Left colon (tissue), 2 donors: ENCODE measurements around the gene P2RY12. TPM values are rescaled to one million over a fixed set of nuclear protein-coding genes. Genes with fewer than 3 reads are reported as not detected.

Experiments used
- ATAC-seq: fragments of 200-7000 bp; cut with Tn5 transposase; one replicate; pipeline ENCODE4 v1.9.1; 2020; ENCODE audit warnings: mild to moderate bottlenecking, moderate library complexity
- DNase-seq, 2 donors: peaks; one replicate each; pipeline ENCODE4 v3.0.0-alpha.2; 2020
- intact Hi-C, 2 donors: fragments of 100-400 bp; cut with DNase I in 1 of 2; cut with micrococcal nuclease in 1 of 2; formaldehyde crosslinking; loops; one replicate each; pipeline versions ENCODE4 v1.11.2 to v1.14.0; 2022; cut with DNase I, micrococcal nuclease
- long read RNA-seq: library from polyadenylated mRNA; unstranded; transcript quantifications from one replicate; pipeline ENCODE4 v2.0.0, GENCODE V29; 2021
- total RNA-seq, 2 donors: library from RNA; stranded (reverse); fragmentation: NEBNext Ultra II Directional; extraction: Animal tissue kit (Norgen Biotek cat#: 25700); gene quantifications; one replicate each; pipeline ENCODE4 v1.2.1, GENCODE V29; 2021
- donor health status: DM: no; HTN: no; CAD: no.
- donor health status: DM: yes; HTN: yes; CAD: no.

The P2RY12 gene
- total RNA-seq = under 1 TPM; 0.37 to 0.92 TPM
- long read RNA-seq = 0 reads

- peak; percentile 18 for ATAC-seq
- intact Hi-C loops = no loop called here
- DNase-seq = no peak
Observed at GRCh38 chr3:151384741-151385174, at the start of gene P2RY12. Gene P2RY12 (minus strand): TSS chr3:151384753. CDS start chr3:151338845, 45,908 bp downstream.

- intact Hi-C loops = no loop called here
- no peak for DNase-seq
- no peak for ATAC-seq
Observed at GRCh38 chr3:151432616-151433372, 48.2 kb upstream of the P2RY12 start.

GRCh38 chr3:151431940-151432339 is 47.4 kb upstream of the P2RY12 start:
- ATAC-seq (no peak), DNase-seq (no peak)
- intact Hi-C loops = no loop called here

GRCh38 chr3:151430821-151431484 is 46.4 kb upstream of the P2RY12 start:
- ATAC-seq (no peak), DNase-seq (no peak)
- intact Hi-C loops = no loop called here

DNA sequence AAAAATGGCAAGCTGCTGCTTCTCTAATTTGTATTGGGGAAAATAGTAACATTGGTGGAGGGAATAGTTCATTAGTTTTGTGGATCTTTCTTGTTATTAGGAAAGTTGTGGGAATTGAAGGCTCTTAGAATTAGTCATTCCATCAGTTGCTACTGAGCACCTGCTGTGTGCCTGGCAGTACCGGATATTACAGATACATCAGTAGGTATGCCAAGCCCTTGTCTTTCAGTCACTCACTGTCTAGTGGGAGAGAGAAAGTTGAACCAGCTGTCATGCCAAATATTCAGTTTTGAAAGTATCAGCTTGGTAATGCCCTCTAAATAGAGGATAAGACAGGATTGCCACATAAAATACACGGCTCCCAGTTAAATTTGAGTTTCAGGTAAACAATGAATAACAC is 43.8 kb upstream of the P2RY12 start:
- no peak for ATAC-seq
- DNase-seq = no peak
- intact Hi-C loops = no loop called here

DNA sequence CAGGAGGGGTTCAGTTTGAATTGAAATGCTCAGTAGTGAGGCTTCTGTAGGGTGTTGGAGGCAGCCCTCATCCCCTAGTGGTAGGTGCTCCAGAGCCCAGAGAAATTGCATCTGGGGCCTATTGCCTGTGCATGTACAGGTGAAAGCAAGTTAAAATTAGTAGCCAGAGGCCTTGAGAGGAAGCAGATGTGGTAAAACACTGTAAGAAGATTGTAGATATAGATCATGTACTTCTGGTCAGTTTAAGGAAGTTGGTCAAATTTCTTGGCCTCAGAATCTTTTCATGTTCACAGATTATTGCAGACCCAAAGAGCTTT is 41.7 kb upstream of the P2RY12 start:
- ATAC-seq (no peak), DNase-seq (no peak)
- intact Hi-C loops = no loop called here

DNA sequence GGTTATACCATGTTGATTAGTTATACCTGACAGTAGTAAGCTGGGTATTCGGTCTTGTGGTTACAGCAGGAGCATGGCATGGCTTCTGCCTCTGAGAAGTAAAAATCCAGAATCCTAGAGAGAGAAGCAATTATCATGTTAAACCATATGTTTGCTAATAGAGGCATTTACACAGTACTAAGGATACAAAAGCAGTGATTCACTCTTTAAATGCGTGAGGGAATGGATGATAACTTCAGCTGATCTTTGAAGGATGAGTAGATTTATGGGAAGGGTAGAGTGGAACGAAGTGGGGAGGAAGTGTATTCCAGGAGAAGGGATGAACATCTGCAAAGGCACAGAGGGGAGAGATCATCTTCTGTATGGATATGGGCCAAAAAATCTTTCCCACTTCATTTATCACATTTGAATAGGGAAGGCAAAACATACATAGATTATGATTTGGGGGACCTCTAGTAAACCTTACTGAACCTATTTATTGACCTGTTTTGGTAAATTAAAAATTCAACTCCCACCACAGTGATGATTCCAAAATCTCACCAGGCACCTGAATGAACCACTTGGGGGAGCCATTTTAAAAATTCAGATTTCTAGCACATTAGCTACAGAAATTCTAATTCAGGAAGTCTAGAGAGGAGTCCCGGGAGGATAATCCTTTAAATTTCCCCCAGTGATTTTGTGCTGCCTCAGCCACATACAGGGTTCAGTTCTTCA is 41.2 kb upstream of the P2RY12 start:
- intact Hi-C loops = no loop called here
- DNase-seq (no peak), ATAC-seq (no peak)

DNA sequence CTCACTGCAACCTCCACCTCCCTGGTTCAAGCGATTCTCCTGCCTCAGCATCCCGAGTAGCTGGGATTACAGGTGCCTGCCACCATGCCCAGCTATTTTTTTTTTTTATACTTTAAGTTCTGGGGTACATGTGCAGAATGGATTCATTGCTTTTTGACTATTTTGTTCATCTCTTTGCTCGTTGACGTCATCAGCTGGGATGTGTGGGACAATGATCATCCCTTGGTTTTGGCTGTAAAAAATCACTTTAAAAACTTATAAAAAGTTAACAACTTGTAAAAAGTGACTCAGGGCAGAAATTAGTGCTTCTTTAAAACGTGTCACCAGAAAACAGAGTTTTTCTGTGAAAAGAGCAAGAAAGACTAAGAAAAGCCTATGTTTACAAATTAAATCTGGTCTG is 38.5 kb upstream of the P2RY12 start:
- no peak for ATAC-seq
- DNase-seq = no peak
- intact Hi-C loops = no loop called here

GRCh38 chr3:151421938-151422337 is 37.4 kb upstream of the P2RY12 start:
- intact Hi-C loops = no loop called here
- DNase-seq (no peak), ATAC-seq (no peak)

DNA sequence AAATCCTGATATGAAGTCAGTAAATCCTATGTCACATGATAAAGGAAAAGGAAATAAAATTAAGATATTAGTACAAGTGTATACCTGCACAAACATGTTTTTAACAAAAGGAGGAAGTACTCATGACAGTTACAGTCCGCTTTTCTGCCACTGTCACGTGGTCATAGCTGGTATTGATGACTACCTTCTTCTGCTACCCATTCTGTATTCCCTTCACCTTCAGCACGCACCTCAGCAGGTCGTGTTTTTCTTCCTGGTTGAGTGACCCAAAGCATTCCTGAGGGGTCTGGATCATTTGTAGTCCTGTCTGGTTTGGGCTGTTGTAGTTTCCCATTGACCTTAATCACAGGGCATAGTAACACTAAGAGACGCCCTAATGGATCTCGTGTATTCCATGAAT is 35.3 kb upstream of the P2RY12 start:
- intact Hi-C loops = no loop called here
- no peak for ATAC-seq
- no peak for DNase-seq

GRCh38 chr3:151415289-151415688 is 30.7 kb upstream of the P2RY12 start:
- DNase-seq (no peak), ATAC-seq (no peak)
- intact Hi-C loops = no loop called here

DNA sequence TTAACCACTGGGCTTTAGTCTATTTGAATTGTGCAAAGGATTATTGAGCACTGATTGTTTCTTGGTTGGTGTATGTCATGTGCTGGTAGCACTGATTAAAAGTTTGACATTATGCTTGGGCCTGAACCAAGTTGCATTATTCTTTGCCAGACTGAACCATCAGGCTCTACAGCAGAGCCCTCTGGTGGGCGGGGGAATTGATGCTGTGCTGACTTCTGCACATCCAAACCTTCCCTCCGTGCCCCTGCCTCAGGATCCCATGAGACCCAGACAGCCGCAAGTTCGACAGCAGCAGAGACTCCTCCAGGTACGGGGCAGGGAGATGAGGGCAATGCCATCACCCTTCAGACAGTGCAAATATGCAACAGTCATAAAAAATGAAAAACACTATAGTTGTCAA is 28.4 kb upstream of the P2RY12 start:
- DNase-seq (no peak), ATAC-seq (no peak)
- intact Hi-C loops = no loop called here

GRCh38 chr3:151410891-151411559 is 26.5 kb upstream of the P2RY12 start:
- DNase-seq (no peak), ATAC-seq (no peak)
- intact Hi-C loops = no loop called here

DNA sequence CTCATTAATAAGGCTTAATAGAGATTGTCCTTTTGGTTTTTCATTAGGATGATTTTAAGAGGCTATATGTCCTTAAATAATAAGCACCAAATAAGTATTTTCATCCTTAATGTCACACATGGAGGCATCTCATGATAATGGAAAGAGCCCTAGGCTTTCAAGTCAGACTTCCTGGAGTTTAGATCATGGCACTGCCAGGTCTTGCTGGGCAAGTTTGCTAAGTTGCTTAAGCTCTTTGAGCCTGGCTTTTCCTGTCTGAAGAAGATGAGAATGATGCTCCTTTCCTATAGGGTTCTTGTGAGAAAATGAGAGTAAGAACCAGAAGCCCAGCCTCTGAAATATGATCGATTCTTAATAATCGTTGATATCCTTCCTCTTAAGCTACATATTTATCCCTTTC is 23.4 kb upstream of the P2RY12 start:
- intact Hi-C loops = no loop called here
- no peak for ATAC-seq
- DNase-seq = no peak

- intact Hi-C loops = no loop called here
- ATAC-seq = no peak
- no peak for DNase-seq
Observed at GRCh38 chr3:151404316-151404715, 19.8 kb upstream of the P2RY12 start.

DNA sequence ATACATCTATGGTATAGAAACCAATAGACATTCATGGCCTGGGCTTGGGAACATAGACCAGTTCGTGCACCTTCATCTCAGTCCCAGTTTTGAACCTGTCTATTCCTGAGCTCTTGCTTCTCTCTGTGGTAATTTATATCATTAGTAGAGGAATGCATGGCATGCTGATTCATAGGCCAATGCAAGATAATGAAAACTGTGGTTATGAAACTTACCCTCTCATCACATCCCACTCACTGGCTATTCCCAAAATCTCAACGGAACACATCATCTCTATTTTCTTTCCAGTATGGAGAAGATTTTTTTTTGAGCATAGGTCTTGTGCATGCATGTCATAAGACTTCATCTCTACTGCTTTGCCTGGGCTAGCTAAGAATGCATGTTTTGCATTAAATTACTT is 18.7 kb upstream of the P2RY12 start:
- ATAC-seq (no peak), DNase-seq (no peak)
- intact Hi-C loops = no loop called here

DNA sequence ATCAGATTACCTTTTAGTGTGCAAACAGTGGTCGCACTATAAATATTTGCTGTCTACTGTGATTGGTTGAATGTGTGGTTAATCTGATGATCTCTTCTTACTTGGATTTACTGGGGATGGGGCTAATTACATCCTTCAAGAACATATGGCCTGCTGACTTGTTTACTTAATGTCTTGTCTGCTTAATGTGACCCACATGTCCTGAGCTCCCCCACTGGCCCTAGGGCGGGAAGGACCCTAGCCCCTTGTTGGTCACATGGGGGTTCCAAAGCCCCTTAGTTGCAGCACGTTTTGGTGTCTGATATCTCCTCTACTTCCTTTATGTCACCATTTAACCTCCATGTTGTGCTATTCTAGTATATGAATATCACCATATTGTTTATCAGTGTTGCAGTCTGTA is 17.8 kb upstream of the P2RY12 start:
- DNase-seq (no peak), ATAC-seq (no peak)
- intact Hi-C loops = no loop called here

DNA sequence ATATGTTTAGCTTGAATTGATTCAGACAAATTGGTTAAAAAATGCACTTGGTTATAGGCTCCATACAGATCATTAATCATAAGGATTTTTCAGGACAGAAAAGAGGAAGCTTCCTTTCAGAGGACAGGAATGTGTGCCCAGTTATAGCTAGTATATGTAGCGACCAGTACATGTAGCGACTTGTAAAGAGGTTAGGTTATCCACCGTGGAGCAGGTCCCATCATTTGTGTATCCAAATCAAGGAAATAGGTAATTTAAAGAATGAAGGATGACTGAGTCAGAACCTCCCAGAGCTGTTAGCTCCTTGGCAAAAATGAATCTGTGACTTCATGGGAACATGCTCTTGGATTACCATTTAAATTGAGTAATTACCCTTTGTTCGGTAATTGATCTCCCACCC is 15.8 kb upstream of the P2RY12 start:
- DNase-seq = no peak
- intact Hi-C loops = no loop called here
- ATAC-seq = no peak

- no peak for ATAC-seq
- no peak for DNase-seq
- intact Hi-C loops = no loop called here
Observed at GRCh38 chr3:151398895-151399294, 14.3 kb upstream of the P2RY12 start.

DNA sequence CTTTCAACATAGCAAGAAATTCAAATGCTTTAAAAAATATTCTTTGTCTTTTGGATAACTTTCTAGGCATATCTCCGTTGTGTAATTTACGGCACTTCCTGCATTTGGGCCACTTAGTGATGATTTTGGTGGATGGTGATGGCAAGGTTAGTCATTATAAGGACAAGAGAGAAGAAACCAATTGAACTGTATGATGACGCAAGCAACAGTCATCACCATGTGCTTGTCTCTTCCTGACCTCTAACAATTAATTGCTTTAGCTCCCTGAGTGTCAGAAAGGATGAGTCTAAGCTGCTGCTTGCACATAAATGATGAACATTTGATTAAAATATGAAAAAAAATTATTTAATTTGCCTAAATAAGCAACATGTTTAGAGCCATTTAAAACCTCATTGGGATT is 11.3 kb upstream of the P2RY12 start:
- DNase-seq (no peak), ATAC-seq (no peak)
- intact Hi-C loops = no loop called here
